Neural cell (in vitro differentiated cells): ENCODE measurements around the gene ZNF709.

Experiments used
- EP300 ChIP-seq: fragments of 450-650 bp; conservative IDR thresholded peaks from 2 replicates; pipeline ENCODE4 v1.6.1; 2014; ENCODE audit warnings: antibody characterized with exemption, mild to moderate bottlenecking, moderate library complexity; ENCODE audit not compliant: poor library complexity, severe bottlenecking
- EZH2 ChIP-seq: fragments of 200-600, 300-800 bp; shearing (Covaris generic), sonication (generic); IDR thresholded peaks from 2 replicates; pipeline ENCODE4 v1.6.1; 2014; ENCODE audit warnings: antibody characterized with exemption, low read length, borderline replicate concordance, mild to moderate bottlenecking; ENCODE audit not compliant: insufficient read depth, poor library complexity, severe bottlenecking
- MXI1 ChIP-seq: fragments of 450-650 bp; conservative IDR thresholded peaks from 2 replicates; pipeline ENCODE4 v1.6.1; 2014; ENCODE audit warnings: antibody characterized with exemption, mild to moderate bottlenecking; ENCODE audit not compliant: poor library complexity, severe bottlenecking
- POLR2AphosphoS5 ChIP-seq: IDR thresholded peaks from 2 replicates; pipeline ENCODE4 v1.6.1; 2012
- RAD21 ChIP-seq: fragments of 450-650 bp; conservative IDR thresholded peaks from 2 replicates; pipeline ENCODE4 v1.6.1; 2014; ENCODE audit warnings: antibody characterized with exemption, mild to moderate bottlenecking, moderate library complexity
- TF ChIP-seq, protein P1 (sequence below): fragments of 450-650 bp; IDR thresholded peaks from 2 replicates; pipeline ENCODE4 v1.5.1; 2014; ENCODE audit warnings: antibody characterized with exemption, mild to moderate bottlenecking, moderate library complexity; ENCODE audit not compliant: poor library complexity, severe bottlenecking

DNA sequence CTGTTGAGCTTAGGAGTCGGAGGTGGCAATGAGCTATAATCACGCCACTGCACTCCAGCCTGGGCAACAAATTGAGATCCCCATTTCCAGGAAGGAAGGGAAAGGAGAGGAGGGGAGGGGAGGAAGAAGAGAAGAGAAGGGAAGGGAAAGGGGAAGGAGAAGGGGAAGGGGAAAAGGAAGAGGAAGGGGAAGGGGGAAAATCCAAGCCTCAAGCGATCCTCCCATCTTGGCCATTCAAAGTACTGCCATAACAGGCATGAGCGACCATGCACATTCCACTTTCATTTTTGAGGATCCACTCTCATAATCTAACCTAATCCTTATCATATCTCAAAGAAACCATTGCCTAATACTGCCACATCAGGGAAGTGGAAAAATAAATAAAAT, 58.7 kb downstream of the ZNF709 start:
- TF ChIP-seq, protein P1, sequence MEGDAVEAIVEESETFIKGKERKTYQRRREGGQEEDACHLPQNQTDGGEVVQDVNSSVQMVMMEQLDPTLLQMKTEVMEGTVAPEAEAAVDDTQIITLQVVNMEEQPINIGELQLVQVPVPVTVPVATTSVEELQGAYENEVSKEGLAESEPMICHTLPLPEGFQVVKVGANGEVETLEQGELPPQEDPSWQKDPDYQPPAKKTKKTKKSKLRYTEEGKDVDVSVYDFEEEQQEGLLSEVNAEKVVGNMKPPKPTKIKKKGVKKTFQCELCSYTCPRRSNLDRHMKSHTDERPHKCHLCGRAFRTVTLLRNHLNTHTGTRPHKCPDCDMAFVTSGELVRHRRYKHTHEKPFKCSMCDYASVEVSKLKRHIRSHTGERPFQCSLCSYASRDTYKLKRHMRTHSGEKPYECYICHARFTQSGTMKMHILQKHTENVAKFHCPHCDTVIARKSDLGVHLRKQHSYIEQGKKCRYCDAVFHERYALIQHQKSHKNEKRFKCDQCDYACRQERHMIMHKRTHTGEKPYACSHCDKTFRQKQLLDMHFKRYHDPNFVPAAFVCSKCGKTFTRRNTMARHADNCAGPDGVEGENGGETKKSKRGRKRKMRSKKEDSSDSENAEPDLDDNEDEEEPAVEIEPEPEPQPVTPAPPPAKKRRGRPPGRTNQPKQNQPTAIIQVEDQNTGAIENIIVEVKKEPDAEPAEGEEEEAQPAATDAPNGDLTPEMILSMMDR, result no peak
- TF ChIP-seq POLR2AphosphoS5 (no peak), EP300 (no peak), MXI1 (no peak), EZH2 (no peak), RAD21 (no peak)
